Measurements from ENCODE around the gene RAPGEF3.

RAPGEF3 gene

GRCh38 chr12:47776471-47777143 is 17.9 kb upstream of the RAPGEF3 start:
- no peak for DNase-seq

- no peak for DNase-seq
These were observed 16.6 kb upstream of the RAPGEF3 start for GRCh38 chr12:47775100-47775911.

- DNase-seq = no peak
These were observed 16.0 kb upstream of the RAPGEF3 start for GRCh38 chr12:47774663-47775062.

- DNase-seq = no peak
These were observed 15.3 kb upstream of the RAPGEF3 start for GRCh38 chr12:47773858-47774580.

- DNase-seq = no peak
These were observed 14.6 kb upstream of the RAPGEF3 start, which contains the start of gene SLC48A1 for GRCh38 chr12:47773062-47773857. TSS of gene SLC48A1 (plus strand) at chr12:47773238. CDS start at chr12:47773305, 67 bp downstream.

GRCh38 chr12:47772738-47773061 is 14.0 kb upstream of the RAPGEF3 start:
- DNase-seq = no peak

- DNase-seq = no peak
These were observed 13.5 kb upstream of the RAPGEF3 start for GRCh38 chr12:47772094-47772660.

- DNase-seq = no peak
These were observed 12.6 kb upstream of the RAPGEF3 start for GRCh38 chr12:47771304-47771703.

- DNase-seq = no peak
These were observed 11.5 kb upstream of the RAPGEF3 start for GRCh38 chr12:47770086-47770726.

GRCh38 chr12:47769234-47770085 is 10.8 kb upstream of the RAPGEF3 start:
- DNase-seq = no peak

- DNase-seq = no peak
These were observed 9.7 kb upstream of the RAPGEF3 start for GRCh38 chr12:47768323-47768811.

GRCh38 chr12:47767216-47767724 is 8.6 kb upstream of the RAPGEF3 start:
- no peak for DNase-seq

GRCh38 chr12:47766502-47767215 is 8.0 kb upstream of the RAPGEF3 start:
- DNase-seq = no peak

- DNase-seq = no peak
These were observed 5.0 kb upstream of the RAPGEF3 start for GRCh38 chr12:47763481-47764346.

GRCh38 chr12:47762850-47763465 is 4.3 kb upstream of the RAPGEF3 start:
- DNase-seq = no peak

GRCh38 chr12:47758584-47758833 is 171 bp downstream of the RAPGEF3 start:
- no peak for DNase-seq

- DNase-seq = no peak
These were observed 668 bp downstream of the RAPGEF3 start for GRCh38 chr12:47757840-47758583.

GRCh38 chr12:47757364-47757839 is 1.3 kb downstream of the RAPGEF3 start:
- no peak for DNase-seq
